Tibial artery (tissue), 4 donors: ENCODE data around the gene ARHGAP35.

Source experiments
- DNase-seq, 2 donors: peaks; one replicate each; pipeline ENCODE4 v3.0.0-alpha.2; 2019
- H3K27ac ChIP-seq, 2 donors: fragments of 200-600 bp; sonication (generic) in 1 of 2; 1 replicate in 1 of 2; 2 replicates in 1 of 2; pipeline ENCODE4 v1.5.1; 2018 to 2019; ENCODE audit warnings: mild to moderate bottlenecking in 1 of 2
- H3K27me3 ChIP-seq, 2 donors: fragments of 200-600 bp; sonication (generic) in 1 of 2; one replicate each; pipeline versions ENCODE4 v1.5.1 to v1.6.0; 2016 to 2019
- H3K36me3 ChIP-seq, 3 donors: fragments of 200-600 bp; sonication (generic) in 2 of 3; one replicate each; pipeline ENCODE4 v1.5.1; 2016 to 2019; ENCODE audit warnings: mild to moderate bottlenecking in 2 of 3
- H3K4me1 ChIP-seq, 4 donors: fragments of 200-600 bp; sonication (generic) in 2 of 4; 1 replicate in 3 of 4; 2 replicates in 1 of 4; pipeline ENCODE4 v1.5.1; 2016 to 2019
- H3K4me3 ChIP-seq, 2 donors: fragments of 200-600 bp; sonication (generic) in 1 of 2; 1 replicate in 1 of 2; 2 replicates in 1 of 2; pipeline ENCODE4 v1.5.1; 2018 to 2019; ENCODE audit warnings: mild to moderate bottlenecking in 2 of 2
- H3K9me3 ChIP-seq, 3 donors: fragments of 200-600 bp; sonication (generic) in 1 of 3; one replicate each; pipeline ENCODE4 v1.5.1; 2016 to 2019
- intact Hi-C: fragments of 100-400 bp; cut with DNase I; formaldehyde crosslinking; loops from one replicate; pipeline ENCODE4 v1.15.0; 2023; ENCODE audit warnings: low total_unique reads
- TF ChIP-seq, protein P1 (sequence below), 2 experiments: fragments of 200-600 bp in 1 of 2; fragments of 450-650 bp in 1 of 2; IDR thresholded peaks; one replicate each; pipeline ENCODE4 v1.5.1; 2017 to 2019; ENCODE audit warnings: antibody characterized with exemption in 2 of 2, mild to moderate bottlenecking in 1 of 2, moderate library complexity in 1 of 2

Gene ARHGAP35

GRCh38 chr19:46862974-46863632, 2.3 kb downstream of the ARHGAP35 start:
- H3K4me3 ChIP-seq, result peak overlapping the region; percentile 88 to 93
- H3K27me3 ChIP-seq, result no peaks in the 10 kb centered on the region
- H3K36me3 ChIP-seq, result no peaks in the 10 kb centered on the region
- no peak for DNase-seq
- intact Hi-C loops, result loop anchor here (10.0 kb wide), 1 partner anchor 82 kb away; no protein-coding TSS in a partner anchor
- H3K27ac ChIP-seq, result peak overlapping the region; percentile 94 to 99
- TF ChIP-seq, protein P1, sequence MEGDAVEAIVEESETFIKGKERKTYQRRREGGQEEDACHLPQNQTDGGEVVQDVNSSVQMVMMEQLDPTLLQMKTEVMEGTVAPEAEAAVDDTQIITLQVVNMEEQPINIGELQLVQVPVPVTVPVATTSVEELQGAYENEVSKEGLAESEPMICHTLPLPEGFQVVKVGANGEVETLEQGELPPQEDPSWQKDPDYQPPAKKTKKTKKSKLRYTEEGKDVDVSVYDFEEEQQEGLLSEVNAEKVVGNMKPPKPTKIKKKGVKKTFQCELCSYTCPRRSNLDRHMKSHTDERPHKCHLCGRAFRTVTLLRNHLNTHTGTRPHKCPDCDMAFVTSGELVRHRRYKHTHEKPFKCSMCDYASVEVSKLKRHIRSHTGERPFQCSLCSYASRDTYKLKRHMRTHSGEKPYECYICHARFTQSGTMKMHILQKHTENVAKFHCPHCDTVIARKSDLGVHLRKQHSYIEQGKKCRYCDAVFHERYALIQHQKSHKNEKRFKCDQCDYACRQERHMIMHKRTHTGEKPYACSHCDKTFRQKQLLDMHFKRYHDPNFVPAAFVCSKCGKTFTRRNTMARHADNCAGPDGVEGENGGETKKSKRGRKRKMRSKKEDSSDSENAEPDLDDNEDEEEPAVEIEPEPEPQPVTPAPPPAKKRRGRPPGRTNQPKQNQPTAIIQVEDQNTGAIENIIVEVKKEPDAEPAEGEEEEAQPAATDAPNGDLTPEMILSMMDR (IDR thresholded peaks at IDR 0.05), result no peak
- no peaks in the 10 kb centered on the region for H3K9me3 ChIP-seq
- peaks cover 3 to 73% (median 50%) of the 10 kb centered on the region in 4 donors for H3K4me1 ChIP-seq

- H3K27ac ChIP-seq, result peak overlapping the region; percentile 94 to 99
- TF ChIP-seq, protein P1 (IDR thresholded peaks at IDR 0.05), result no peak
- H3K9me3 ChIP-seq, result no peaks in the 10 kb centered on the region
- no peaks in the 10 kb centered on the region for H3K36me3 ChIP-seq
- no peaks in the 10 kb centered on the region for H3K27me3 ChIP-seq
- peak overlapping the region; percentile 88 to 93 for H3K4me3 ChIP-seq
- H3K4me1 ChIP-seq, result peaks cover 3 to 75% (median 53%) of the 10 kb centered on the region in 4 donors
- intact Hi-C loops, result loop anchor here (10.0 kb wide), 1 partner anchor 81 kb away; no protein-coding TSS in a partner anchor
- DNase-seq, result no peak
Observed at GRCh38 chr19:46863818-46864629, 3.2 kb downstream of the ARHGAP35 start.

- H3K27ac ChIP-seq, result peak overlapping the region in 1 of 2 donors; percentile 58
- peaks cover 3 to 78% (median 51%) of the 10 kb centered on the region in 4 donors for H3K4me1 ChIP-seq
- TF ChIP-seq, protein P1 (IDR thresholded peaks at IDR 0.05), result no peak
- no peak overlapping the region for H3K4me3 ChIP-seq
- no peak for DNase-seq
- H3K9me3 ChIP-seq, result no peaks in the 10 kb centered on the region
- H3K27me3 ChIP-seq, result no peaks in the 10 kb centered on the region
- no peaks in the 10 kb centered on the region for H3K36me3 ChIP-seq
- intact Hi-C loops, result loop anchor here (10.0 kb wide), 1 partner anchor 78 kb away; no protein-coding TSS in a partner anchor
Observed at GRCh38 chr19:46866407-46867136, 5.8 kb downstream of the ARHGAP35 start.

- no peak overlapping the region for H3K4me3 ChIP-seq
- H3K9me3 ChIP-seq, result no peaks in the 10 kb centered on the region
- H3K27ac ChIP-seq, result peak overlapping the region; percentile 20 to 58
- TF ChIP-seq, protein P1 (IDR thresholded peaks at IDR 0.05), result no peak
- no peaks in the 10 kb centered on the region for H3K36me3 ChIP-seq
- no peaks in the 10 kb centered on the region for H3K27me3 ChIP-seq
- no peak for DNase-seq
- H3K4me1 ChIP-seq, result peaks cover 3 to 75% (median 48%) of the 10 kb centered on the region in 4 donors
- intact Hi-C loops, result loop anchor here (10.0 kb wide), 1 partner anchor 78 kb away; no protein-coding TSS in a partner anchor
Observed at GRCh38 chr19:46867170-46867569, 6.4 kb downstream of the ARHGAP35 start.
